ENCODE results near the gene TMEM131. TPM values are rescaled to one million over a fixed set of nuclear protein-coding genes. Genes with fewer than 3 reads are reported as not detected.

Gene TMEM131
- total and polyA plus RNA-seq, 11 donors: 9.3 to 38.3 (median 31.2) TPM

DNA sequence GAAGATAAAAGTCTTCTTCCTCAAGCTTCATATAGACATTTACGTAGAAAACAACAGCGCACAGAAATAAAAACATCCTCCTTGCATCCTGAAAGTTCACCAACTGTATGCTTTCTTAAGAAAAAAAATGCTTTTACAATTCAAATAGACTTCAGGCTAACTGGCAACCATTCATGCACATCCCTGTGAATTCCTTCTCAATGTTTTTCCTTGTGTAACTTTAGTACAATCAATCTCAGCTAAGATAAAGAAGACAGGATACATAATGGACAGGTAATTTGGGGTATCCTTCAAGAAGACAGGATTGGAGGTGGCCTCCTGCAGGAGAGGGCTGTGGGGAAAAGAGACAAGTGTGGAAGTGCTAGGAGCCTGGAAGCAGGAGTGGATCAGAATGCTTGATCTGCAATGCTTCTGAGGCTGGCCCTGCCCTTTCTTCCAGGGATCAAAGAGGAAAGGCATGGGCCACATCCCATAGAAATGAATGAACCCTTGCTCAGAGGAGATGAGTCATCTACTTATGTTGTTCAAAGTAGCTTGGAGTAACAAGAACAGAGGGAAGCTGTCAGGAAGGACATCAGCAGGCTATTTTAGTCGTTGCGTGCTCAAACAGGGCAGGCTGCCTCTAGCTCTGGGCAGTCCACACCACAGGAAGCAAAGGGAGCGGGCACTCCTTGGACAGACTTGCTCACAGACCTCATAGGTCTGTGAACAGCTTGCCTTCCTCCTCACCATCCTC lies 126.6 kb downstream of the TMEM131 start:
- Histone ChIP-seq H3K27me3 (no peaks in the 10 kb centered on the region), H3K27ac (peak overlapping the region; percentile 75 to 86 (median 81)), H3K4me3 (no peak overlapping the region), H3K4me1 (peaks cover 0 to 56% (median 33%) of the 10 kb centered on the region in 12 donors), H3K36me3 (no peaks in the 10 kb centered on the region), H3K9me3 (peaks cover 0 to 3% (median 0%) of the 10 kb centered on the region in 12 donors)
- ATAC-seq (peak; percentile 92 to 96 (median 94)), DNase-seq (peak; percentile 33 to 81 (median 63))
- TF ChIP-seq, protein P1, sequence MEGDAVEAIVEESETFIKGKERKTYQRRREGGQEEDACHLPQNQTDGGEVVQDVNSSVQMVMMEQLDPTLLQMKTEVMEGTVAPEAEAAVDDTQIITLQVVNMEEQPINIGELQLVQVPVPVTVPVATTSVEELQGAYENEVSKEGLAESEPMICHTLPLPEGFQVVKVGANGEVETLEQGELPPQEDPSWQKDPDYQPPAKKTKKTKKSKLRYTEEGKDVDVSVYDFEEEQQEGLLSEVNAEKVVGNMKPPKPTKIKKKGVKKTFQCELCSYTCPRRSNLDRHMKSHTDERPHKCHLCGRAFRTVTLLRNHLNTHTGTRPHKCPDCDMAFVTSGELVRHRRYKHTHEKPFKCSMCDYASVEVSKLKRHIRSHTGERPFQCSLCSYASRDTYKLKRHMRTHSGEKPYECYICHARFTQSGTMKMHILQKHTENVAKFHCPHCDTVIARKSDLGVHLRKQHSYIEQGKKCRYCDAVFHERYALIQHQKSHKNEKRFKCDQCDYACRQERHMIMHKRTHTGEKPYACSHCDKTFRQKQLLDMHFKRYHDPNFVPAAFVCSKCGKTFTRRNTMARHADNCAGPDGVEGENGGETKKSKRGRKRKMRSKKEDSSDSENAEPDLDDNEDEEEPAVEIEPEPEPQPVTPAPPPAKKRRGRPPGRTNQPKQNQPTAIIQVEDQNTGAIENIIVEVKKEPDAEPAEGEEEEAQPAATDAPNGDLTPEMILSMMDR (IDR thresholded peaks at IDR 0.05): no peak
- TF ChIP-seq POLR2A (IDR thresholded peaks at IDR 0.05): peak in 1 of 2 donors; percentile 39
- intact Hi-C loops (cut with DNase I): loop anchor here in 4 of 10 donors (5.0 to 10.0 kb wide), 3 partner anchors 126 to 293 kb away; partner anchors contain the start of gene TMEM131 (in 4 of the 4)
- 43 to 57% (median 52%) methylated on average over 5 of the region's 5 CpGs for WGBS, 4 donors

DNA sequence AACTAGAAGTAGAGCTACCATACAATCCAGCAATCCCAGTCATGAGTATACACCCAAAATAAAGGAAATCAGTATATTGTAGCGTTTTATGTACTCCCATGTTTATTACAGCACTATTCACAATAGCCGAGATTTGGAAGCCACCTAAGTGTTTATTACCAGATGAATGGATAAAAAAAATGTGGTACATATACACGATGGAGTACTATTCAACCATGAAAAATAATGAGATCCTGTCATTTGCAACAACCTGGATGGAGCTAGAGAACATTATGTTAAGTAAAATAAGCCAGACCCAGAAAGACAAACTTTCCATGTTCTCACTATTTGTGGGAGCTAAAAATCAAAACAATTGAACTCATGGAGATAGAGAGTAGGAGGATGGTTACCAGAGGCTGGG lies 131.9 kb downstream of the TMEM131 start:
- Histone ChIP-seq H3K36me3 (peaks cover 0 to 12% (median 4%) of the 10 kb centered on the region in 9 donors), H3K9me3 (peaks cover 0 to 19% (median 0%) of the 10 kb centered on the region in 12 donors), H3K27ac (no peak overlapping the region), H3K27me3 (no peaks in the 10 kb centered on the region), H3K4me1 (peaks cover 0 to 20% (median 5%) of the 10 kb centered on the region in 12 donors), H3K4me3 (no peak overlapping the region)
- DNase-seq (no peak), ATAC-seq (no peak)
- intact Hi-C loops (cut with DNase I): loop anchor here in 3 of 10 donors (10.0 kb wide), 1 partner anchor 131 kb away; the partner anchor contains the start of gene TMEM131 (in 3 of the 3)
- WGBS, 4 donors: 96 to 99% (median 98%) methylated on average over 3 of the region's 3 CpGs
- TF ChIP-seq POLR2A (IDR thresholded peaks at IDR 0.05): no peak
- TF ChIP-seq, protein P1 (IDR thresholded peaks at IDR 0.05): no peak

DNA sequence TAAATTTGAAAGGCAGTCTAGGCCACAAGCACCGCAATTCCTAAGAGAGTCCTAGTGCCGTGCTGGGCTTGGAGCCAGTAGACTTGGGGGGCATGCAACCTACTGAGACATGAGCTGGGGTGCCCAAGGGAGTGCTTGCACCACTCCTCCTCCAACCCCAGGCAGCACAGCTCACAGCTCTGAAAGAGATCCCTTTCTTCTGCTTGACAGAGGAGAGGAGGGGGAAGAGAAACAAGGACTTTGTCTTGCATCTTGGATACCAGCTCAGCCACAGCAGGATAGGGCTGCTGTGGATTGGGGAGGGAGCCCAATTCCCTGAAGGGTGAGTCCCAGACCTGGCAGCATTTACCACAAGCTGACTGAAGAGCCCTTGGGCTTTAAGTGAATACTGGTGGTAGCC lies 134.6 kb downstream of the TMEM131 start:
- H3K36me3 ChIP-seq: peaks cover 0 to 28% (median 12%) of the 10 kb centered on the region in 9 donors
- ATAC-seq (no peak), DNase-seq (no peak)
- peaks cover 0 to 19% (median 0%) of the 10 kb centered on the region in 12 donors for H3K9me3 ChIP-seq
- TF ChIP-seq POLR2A (IDR thresholded peaks at IDR 0.05): no peak
- TF ChIP-seq, protein P1 (IDR thresholded peaks at IDR 0.05): no peak
- WGBS, 4 donors: 79 to 100% (median 89%) methylated on average over 2 of the region's 2 CpGs
- H3K27ac ChIP-seq: no peak overlapping the region
- H3K4me1 ChIP-seq: peaks cover 0 to 18% (median 0%) of the 10 kb centered on the region in 12 donors
- H3K4me3 ChIP-seq: no peak overlapping the region
- intact Hi-C loops (cut with DNase I): loop anchor here in 3 of 10 donors (10.0 kb wide), 1 partner anchor 134 kb away; the partner anchor contains the start of gene TMEM131 (in 3 of the 3)
- no peaks in the 10 kb centered on the region for H3K27me3 ChIP-seq

DNA sequence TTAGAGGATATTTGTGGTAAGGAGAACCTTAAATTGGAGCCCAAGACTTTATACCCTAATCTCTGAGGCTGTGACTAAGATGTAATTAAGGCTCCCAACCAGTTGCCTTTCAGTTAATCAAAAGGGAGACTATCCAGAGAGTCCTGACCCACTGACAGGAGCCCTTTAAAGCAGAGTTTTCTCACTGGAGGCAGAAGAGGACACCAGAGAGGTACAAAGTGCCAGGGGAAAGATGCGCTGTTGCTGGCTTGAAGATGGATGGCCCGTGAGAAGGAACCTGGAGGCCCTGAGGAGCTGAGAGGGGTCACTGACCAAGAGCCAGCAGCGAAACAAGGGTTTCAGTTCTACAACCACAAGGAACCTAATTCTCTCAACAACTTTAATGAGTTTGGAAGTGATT lies 137.3 kb downstream of the TMEM131 start:
- intact Hi-C loops (cut with DNase I): no loop called here
- peaks cover 0 to 13% (median 0%) of the 10 kb centered on the region in 12 donors for H3K9me3 ChIP-seq
- ATAC-seq (no peak), DNase-seq (no peak)
- no peaks in the 10 kb centered on the region for H3K27me3 ChIP-seq
- no peak overlapping the region for H3K4me3 ChIP-seq
- peaks cover 0 to 28% (median 12%) of the 10 kb centered on the region in 9 donors for H3K36me3 ChIP-seq
- 94 to 98% (median 96%) methylated on average over 3 of the region's 3 CpGs for WGBS, 4 donors
- no peak for TF ChIP-seq POLR2A (IDR thresholded peaks at IDR 0.05)
- TF ChIP-seq, protein P1 (IDR thresholded peaks at IDR 0.05): no peak
- H3K27ac ChIP-seq: no peak overlapping the region
- peaks cover 0 to 18% (median 0%) of the 10 kb centered on the region in 12 donors for H3K4me1 ChIP-seq

Measured in heart left ventricle (tissue), 16 donors.